HepG2 (cell line): ENCODE measurements around the gene ZFP42.

Experiments
- ATRX ChIP-seq: sonication (generic); formaldehyde crosslinking; IDR thresholded peaks from 2 replicates; pipeline ENCODE4 v1.4.0; 2020; ENCODE audit warnings: missing genetic modification reagents, borderline replicate concordance
- CTCF ChIP-seq: sonication (generic); formaldehyde crosslinking; IDR thresholded peaks from 2 replicates; pipeline ENCODE4 v1.5.0; 2020; ENCODE audit warnings: mild to moderate bottlenecking, missing genetic modification reagents, moderate library complexity
- DNMT1 ChIP-seq: sonication (generic); formaldehyde crosslinking; IDR thresholded peaks from 2 replicates; pipeline ENCODE4 v1.5.1; 2020; ENCODE audit warnings: mild to moderate bottlenecking, missing genetic modification reagents
- EHMT2 ChIP-seq: fragments of 200-600 bp; sonication (generic); IDR thresholded peaks from 2 replicates; pipeline ENCODE4 v1.7.0; 2017; ENCODE audit warnings: antibody characterized with exemption, low read depth, low read length, borderline replicate concordance
- GABPB1 ChIP-seq: IDR thresholded peaks from 2 replicates; pipeline ENCODE4 v1.6.1; 2016; ENCODE audit warnings: mild to moderate bottlenecking, missing genetic modification reagents, moderate library complexity, missing compliant biosample characterization
- KLF16 ChIP-seq, 2 experiments: sonication (generic) in 1 of 2; formaldehyde crosslinking in 1 of 2; IDR thresholded peaks; 2 replicates each; pipeline versions ENCODE4 v1.6.1 to v1.8.0; 2016 to 2023; ENCODE audit warnings: missing genetic modification reagents in 2 of 2, missing compliant biosample characterization in 1 of 2
- PRPF4 ChIP-seq: fragments of 200-400 bp; formaldehyde crosslinking; IDR thresholded peaks from 2 replicates; pipeline ENCODE4 v1.6.1; 2016; ENCODE audit warnings: low read length, low read depth; ENCODE audit not compliant: poor library complexity, severe bottlenecking
- TCF7 ChIP-seq: sonication (generic); IDR thresholded peaks from 2 replicates; pipeline ENCODE4 v1.6.1; 2016; ENCODE audit warnings: antibody characterized with exemption, low read depth
- ZNF34 ChIP-seq: sonication (generic); formaldehyde crosslinking; IDR thresholded peaks from 2 replicates; pipeline ENCODE4 v1.4.0; 2020; ENCODE audit warnings: mild to moderate bottlenecking, missing genetic modification reagents, borderline replicate concordance
- ZNF550 ChIP-seq: sonication (generic); formaldehyde crosslinking; IDR thresholded peaks from 2 replicates; pipeline ENCODE4 v1.4.0; 2020; ENCODE audit warnings: mild to moderate bottlenecking, missing genetic modification reagents, borderline replicate concordance
- ZNF770 ChIP-seq: sonication (generic); formaldehyde crosslinking; IDR thresholded peaks from 2 replicates; pipeline ENCODE4 v1.5.0; 2020; ENCODE audit warnings: mild to moderate bottlenecking, missing genetic modification reagents

GRCh38 chr4:187962926-187963325 is 32.6 kb upstream of the ZFP42 start:
- TF ChIP-seq ZNF770 (CRISPR knock-in tag) (no peak), GABPB1 (CRISPR knock-in tag) (no peak), ZNF34 (CRISPR knock-in tag) (no peak), KLF16 (CRISPR knock-in tag; IDR thresholded peaks at IDR 0.05) (no peak), ATRX (CRISPR knock-in tag) (no peak), ZNF550 (CRISPR knock-in tag) (no peak), CTCF (CRISPR knock-in tag) (no peak), EHMT2 (no peak), DNMT1 (CRISPR knock-in tag) (no peak), PRPF4 (no peak), TCF7 (no peak)
